NCI-H748 (cell line): Measurements from ENCODE around the gene FANCC.
A peak's percentile ranks its signal among the peaks of the same experiment; 100 is the strongest.

ENCODE experiments used
- DNase-seq: peaks from one replicate; lab custom pipeline; 2025; ENCODE audit not compliant: unreplicated experiment; lab: John Stamatoyannopoulos, UW

FANCC gene

DNA sequence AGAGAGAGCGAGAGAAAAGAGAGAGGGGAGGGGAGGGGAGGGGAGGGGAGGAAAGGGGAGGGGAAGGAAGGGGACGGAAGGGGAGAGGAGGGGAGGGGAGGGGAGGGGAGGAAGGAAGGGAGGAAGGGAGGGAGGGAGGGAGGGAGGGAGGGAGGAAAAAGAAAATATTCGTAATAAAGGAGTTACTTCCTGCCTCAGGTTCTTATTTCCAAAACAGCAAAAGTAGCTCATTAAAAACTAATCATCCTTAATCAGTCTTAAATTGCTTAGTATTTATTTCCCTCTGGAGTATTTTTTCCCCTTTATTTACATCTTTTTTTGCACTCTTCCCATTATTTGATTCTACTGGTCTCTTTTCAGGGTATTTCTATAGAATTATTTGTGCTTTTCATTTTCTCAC, 162.3 kb downstream of the FANCC start:
- no peak for DNase-seq

DNA sequence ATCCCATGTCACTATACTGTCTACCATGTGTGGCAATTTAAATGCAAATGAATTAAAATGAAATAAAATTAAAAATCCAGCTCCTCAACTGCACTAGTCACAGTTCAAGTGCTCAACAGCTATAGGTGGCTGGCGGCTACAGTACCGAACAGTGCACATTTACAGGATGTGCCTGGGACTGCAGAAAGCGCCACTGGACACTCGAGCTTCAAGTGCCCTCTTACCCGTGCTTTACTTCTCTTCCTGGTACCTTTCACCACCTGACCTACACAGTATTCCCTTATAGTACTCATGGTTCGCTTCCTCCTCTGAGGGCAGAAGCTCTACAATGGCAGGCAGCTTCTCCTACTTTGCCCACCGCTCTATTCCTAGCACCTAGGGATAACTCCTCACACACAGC, 166.6 kb downstream of the FANCC start:
- DNase-seq, result peak; percentile 14

DNA sequence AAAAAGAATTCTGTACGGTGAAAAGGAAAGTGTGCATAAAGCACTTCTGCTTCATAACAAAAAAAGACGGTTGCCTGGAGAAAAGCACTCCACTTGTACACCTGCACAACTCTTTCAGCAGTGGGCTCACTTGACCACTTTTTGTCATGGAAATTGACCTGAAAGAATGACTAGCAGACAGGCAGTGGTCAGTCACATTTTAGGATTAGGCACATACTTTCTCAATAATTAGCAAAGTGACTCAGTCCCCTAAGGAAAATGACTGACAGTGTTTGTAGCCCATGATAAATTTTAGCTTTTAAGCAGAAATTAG, 169.3 kb downstream of the FANCC start:
- DNase-seq, result no peak

DNA sequence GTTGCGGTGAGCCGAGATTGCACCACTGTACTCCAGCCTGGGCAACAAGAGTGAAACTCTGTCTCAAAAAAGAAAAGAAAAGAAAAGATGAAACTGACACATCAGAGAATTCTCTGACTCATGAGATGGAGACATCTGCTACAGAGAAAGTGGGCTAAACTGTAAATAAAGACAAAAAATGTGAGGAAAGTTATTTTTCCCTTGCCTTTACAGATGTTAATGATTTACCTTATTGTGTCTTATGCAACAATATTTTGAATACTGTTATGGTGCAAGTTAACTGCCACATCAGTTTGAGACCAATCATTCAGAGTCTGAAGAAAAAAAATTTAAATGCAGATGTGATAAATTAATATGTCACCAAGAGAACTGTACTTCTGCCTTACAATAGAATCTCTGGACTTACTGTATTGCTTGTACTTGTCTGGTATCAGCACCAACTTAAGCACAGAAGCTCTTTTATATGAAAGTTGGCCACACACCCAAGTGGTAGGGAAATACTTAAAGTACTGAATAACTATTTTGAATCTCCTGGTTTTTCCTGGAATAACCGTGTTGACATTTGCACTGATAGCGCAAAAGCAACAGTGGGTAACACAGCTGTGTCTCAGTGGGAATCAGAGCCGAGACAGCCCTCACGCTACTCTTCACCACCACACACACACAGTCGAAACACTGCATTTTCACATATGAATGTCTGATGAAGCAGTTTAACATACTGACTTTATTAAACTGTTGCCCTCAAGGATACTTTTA, 169.9 kb downstream of the FANCC start:
- DNase-seq, result no peak

DNA sequence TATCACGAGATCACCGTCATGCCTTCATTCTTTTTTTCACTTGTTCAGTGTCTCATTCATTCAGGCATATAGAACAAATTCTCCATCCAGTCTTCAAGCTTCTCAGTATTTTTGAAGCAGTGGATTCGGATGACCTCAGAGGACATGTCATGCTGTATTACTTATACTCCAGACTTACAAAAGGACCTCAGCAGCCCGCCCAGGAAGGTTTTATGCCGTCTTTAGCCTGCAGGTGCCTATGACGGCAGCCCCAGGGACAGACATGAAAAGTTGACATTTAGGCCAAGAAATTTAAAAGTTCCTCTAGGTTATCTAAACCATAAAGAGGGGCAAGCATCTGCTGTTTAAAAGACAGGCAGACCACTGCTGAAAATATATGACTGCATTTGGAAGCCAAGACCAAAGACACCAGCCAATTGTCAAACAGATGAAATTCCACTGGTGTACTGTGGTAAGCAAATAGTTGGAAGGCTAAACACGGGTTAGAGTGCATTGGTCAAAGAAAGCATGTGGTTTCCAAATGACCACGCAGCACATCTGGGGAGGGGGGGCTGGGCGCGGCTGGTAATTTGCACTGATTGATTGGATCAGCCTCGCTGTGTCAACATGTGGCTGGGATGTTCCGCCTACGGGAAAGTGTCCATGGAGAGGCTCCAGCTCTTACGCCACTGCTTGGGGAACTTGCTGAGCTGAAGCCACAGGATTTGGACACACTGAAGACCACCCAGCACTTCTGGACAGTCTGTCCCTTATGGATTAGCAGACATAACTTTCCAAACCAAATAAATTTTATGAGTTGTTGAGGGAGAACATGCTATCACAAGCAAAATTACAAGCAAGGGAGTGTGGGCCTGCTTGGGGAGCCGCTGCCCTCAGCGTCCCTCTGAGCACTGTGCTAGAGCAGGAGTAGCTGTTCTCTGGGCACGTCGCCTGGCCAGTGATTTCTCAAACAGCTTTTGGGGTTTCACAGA, 173.6 kb downstream of the FANCC start:
- peak; percentile 24 for DNase-seq

DNA sequence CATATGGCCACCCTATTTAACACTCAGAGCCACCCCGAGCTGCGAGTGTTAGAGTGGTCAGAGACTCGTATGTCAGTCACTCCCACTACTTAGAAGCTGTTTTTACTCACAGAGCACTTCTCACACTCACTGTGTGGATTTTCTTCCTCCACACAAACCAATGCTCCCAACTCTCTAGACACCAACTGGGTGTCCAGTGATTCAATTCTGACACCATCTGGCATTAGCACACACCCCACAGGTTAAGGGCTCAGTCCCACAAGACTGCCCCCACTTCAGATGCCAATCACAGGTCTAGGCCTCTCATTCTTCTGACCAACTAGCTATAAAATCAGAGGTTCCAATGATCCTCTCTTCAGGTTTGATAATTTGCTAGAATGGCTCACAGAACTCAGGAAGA, 174.8 kb downstream of the FANCC start:
- no peak for DNase-seq

DNA sequence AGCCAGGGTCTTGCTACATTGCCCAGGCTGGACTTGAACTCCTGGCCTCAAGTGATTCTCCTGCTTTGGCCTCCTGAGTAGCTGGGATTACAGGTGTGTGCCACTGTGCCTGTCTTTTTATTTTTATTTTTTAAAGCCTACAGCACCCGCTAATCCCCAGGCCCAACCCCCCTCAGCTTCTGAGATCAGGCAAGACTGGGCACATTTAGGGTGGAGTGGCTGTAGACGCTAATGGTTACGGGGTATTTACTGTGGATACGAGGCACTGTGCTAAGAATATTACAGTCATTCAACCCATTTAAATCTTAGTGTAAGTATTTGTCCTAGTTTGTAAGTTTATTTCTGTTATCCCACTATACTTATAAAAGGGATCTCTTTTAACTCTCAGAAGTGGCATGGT, 175.2 kb downstream of the FANCC start:
- no peak for DNase-seq

DNA sequence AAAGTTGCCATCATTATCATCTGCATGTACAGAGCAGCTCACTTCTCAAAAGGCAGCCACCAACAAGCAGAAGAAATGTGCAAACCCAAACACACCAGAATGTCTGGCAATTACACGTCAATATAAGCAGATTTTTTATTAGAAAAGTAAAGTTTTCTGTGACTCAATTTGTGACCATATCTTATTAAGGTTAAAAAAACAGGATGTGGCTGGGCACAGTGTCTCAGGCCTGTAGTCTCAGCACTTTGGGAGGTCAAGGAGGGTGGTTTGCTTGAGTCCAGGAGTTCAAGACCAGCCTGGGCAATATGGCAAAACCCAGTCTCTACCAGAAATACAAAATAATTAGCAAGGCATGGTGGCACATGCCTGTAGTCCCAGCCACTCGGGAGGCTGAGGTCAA, 176.7 kb downstream of the FANCC start:
- no peak for DNase-seq

DNA sequence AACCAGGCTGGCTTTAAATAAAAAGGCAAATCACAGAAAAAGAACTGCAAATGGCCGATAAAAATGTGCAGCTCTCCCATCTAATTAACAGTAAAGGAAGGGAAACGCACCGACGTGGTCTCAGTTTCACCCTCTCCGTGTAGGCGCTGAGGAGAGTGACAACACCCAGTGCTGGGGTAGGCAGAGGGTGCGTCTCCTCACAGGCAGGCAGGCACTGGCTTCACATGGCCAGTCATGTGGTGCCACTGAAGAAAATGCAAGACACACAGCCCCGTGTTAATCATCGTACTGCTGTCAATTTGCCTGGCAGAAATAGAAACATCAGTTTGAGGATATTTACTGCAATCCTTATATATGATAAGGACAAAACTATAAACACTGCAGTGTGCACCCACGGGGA, 178.4 kb downstream of the FANCC start:
- no peak for DNase-seq

DNA sequence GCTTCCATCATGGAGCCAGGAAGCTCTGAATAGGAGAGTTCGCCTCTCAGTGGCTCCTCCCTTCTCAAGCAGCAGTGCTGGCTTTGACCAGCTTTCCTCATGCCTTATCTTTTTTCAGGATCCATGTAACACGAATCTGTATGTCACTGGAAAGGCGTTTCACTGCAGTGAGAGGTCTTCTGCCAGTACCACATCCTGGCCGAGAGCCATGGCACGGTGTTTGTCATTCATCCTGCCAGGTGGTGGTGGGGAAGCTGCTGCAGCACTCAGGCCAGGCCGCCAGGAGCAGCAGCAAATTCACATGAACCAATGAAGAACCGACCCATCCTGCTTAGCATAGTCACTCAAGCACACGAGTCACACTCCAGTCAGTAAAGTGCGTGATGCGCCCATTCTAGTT, 179.0 kb downstream of the FANCC start:
- DNase-seq, result peak; percentile 90

DNA sequence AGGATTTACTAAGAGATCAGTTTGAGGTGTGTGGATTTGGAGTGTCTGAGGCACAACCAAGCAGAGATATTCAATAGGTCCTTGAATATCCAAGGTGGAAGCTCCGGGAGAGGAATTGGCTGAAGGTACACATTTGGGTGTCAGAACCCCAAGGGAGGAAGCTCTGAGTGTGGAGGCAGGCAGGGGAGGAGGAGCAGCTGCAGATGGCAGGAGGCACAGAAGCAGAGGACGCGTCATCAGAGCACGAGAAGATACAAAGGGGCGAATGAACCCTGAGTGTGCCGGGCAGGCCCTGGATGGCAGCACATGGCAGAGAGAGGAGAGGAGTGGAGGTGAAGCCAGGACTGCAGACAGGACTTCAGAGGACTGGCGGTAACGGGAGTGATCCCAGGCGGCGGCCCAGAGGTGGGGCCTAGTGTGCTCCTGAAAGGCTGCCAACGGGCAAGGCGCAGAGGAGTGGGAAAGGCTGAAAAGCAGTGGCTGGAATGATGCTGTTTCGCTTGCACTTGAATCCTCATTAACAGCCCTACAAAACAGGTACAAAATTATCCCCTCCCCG, 179.8 kb downstream of the FANCC start:
- peak; percentile 16 for DNase-seq

DNA sequence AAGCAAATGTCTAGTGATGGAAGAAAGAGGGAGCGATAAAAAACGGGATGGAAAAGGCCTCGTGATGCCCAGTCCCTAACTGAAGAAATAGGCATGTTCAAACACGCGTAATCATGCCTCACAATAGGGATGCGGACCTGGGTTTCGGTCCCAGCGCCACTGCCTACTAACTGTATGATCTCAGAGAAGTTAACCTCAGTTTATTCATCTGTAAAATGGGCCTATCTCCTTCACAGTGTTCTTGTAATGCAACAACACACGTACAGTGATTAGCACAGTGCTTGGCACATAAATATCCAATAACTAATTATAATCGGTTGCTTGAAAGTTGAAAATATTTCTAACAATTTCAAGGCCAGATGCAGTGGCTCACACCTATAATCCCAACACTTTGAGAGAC, 181.8 kb downstream of the FANCC start:
- DNase-seq, result no peak

DNA sequence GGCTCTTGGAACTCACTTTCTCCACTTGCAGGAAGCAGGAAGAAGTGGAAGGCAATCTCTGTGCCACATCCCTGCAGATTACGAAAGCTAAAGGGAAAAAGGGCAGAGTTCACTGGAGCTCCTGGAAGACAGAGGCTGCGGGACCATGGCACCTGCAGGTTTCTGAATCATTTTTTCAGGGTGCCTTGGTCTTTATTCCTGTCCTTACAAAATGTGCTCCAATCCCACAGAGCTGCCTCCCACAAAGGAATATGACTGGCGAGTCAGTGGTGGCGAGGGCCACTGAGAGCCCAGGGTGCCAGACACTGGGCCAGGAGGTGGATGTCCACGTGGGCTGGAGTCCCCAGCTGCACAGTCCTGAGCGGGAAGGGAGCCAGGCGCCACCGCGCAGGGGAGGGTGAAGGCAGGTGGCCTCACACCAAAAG, 183.0 kb downstream of the FANCC start:
- DNase-seq, result no peak

DNA sequence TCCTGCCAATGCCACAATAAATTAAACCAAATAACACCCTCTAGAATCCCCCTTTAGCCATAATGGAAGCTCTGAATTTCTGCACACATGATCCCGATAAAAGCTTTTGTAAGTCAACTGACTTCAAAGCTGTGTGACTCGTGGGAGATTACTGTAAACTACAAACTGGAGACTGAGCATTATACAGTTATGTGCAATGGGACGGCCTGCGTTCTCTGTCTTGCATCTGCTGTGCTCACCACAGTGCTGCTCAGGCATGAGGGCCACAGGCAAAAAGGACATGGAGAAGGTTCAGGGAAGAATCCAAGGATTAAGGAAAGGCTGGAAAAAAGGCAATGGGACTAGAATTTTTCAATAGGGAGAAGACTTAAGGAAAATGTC, 184.2 kb downstream of the FANCC start:
- no peak for DNase-seq

DNA sequence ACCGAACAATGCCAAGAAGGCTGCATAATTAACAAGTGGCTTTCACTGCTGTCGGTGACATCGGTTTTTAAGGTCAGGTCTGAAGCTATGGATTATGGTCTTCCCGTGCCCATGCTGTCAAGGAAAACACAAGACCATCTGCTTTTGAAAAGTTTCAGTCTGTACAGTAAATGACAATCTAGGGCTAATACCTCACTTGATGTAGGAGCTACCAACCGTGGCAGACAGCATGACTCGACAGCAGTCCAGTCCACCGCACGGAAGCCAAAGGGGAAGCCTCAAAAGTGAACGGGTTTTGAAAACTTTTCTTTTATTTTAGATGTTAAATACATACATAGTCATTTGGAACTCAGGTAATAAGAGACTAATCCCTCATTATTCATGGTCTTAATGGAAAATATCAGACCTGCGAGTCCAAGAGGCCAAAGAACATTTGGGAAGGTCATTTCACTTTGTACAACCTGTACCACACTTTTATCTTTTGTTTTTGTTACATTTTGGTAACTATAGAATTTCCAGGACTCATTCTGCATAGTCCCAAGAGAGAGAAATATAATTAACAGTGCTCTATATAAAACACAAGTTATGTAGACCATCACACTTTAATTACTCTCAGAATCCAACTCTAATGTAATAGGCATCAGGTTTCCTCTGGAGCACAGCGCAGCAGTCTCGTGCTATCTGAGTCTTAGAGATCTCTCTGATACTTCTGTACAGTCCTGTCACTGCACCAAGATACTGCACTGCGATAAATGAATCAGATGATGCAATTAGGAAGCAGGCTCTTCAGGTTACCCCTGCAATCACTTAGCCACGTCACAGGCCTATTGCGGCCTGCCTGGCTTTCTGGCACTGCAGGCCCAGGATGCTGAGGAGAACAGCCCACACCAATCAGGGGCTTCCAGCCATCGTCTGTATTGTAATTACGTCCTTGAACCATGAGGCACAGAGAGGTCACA, 184.9 kb downstream of the FANCC start:
- no peak for DNase-seq

DNA sequence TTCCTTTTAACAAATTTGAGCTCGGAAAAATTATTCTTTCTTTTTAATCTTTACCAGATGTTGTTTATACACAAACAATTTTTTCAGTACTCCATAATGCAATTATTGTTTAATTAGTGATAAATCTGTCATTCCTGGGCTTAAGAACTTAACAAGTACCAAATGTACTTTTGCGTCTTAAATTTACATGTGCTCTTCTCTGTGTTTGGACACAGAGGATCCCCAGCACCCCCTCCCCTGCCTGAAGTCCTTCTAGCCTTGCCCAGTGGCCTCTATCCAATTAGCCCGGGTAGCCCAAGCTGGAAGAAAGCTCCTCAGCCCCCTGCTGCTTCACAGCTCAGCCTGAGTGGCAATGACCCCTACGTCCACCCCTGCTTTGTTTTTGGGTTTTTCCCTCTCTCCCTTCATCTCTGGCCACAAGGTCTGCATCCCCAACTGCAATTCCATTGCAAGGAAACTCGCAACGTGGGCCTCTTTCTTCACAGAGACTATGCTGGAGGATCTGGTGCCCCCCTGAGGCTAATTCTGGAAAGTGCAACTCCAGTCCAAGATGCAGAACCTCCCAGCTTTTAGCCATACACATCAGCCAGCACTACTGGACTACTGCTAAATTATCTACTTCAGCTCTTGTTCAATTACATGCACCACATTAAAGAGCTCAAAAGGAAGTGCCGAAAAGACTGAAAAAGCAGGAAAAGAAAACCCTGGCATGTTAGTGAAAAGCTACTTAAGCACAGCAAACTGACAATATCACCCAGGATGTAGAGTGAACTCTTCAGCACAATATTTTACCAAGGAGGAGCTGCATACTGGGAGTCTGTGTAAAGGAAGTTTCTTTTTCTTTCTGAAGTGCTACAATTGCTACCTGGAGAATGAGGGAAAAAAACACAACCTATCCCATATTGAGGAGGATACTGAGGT, 186.2 kb downstream of the FANCC start:
- DNase-seq, result peak; percentile 71

DNA sequence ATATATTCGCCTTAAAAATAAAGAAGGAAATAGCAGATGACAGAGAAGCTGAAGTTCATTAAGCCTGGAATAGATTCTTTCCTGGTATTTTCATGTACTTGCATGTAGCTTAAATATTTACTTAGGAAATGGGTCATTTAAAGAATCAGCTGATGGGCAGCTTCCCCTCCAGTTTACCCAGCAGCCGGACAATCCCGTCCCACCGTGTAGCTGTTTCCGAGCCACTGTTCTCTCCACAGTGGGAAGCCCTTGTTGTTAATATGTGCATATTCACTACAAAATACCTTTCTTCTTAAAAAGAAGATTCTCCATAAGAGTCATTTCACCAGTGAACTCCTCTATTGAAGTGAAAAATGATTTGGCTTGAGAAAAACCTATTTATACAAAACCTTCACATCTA, 187.0 kb downstream of the FANCC start:
- DNase-seq, result peak; percentile 43

DNA sequence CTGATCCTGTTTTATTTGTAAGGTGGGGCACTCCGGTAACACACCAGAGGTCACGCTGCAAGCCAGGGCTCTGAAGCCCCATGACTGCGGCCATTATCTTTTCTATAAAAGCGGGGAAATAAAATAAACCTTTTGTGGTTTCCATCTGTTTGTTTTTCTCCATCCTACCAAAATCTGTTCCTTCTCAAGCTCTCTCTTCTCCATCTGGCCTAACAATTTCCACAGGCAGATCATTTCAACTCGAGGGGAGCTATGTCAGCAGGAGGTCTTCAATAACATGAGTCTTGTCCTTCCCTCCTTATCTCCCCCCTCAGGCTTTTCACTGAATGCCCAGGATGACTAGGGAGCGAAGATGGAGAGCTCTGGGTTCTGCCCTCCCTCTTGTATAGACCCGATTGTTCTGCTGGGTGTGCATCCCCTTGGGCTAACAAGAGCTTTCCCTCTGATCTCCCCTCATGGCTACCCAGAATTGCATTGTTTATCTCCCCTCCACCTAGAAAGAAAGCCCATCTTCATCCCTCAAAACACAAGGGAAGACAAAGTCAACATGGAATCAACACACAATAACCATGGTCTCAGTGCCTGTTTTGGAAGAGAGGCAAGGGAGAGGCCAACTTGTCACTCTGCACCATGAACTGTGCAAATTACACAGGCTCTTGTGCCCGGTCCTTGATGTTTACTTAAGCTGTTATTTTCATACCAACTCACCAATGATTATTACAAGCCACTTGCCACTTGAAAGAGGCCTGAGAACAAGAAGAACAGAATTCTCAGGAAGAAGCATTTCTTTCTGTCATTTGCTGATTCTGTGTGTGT, 187.8 kb downstream of the FANCC start:
- DNase-seq, result peak; percentile 80

DNA sequence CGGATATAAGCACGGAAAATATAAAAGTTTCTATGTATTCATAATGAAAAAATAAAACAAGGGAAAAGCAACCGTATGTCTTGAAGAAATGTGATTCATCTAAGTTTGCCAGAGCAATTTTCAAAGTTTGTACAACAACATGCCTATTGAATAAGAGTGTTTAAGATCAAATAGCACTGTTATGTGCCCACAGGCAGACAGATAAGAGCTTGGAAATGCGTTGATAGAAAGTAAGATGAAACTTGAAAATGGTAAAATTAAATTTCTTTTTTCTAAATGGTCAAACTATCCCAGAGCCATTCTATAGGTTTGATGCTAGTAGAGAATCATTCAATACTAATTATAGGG, 189.4 kb downstream of the FANCC start:
- no peak for DNase-seq
